ENCODE results near the gene ARV1.
A peak's percentile ranks its signal among the peaks of the same experiment; 100 is the strongest.

The ARV1 gene

GRCh38 chr1:230978491-230979388 is at the start of gene ARV1, which contains the start of gene TTC13:
Gene ARV1, plus strand, starts transcription at chr1:230979094. Its CDS starts 12 bp downstream, at chr1:230979106.
Gene TTC13, minus strand, starts transcription at chr1:230978861. Its CDS starts 31 bp downstream, at chr1:230978830.
- peak; percentile 96 for DNase-seq (ENCODE audit: low read depth in 2 of 2)

GRCh38 chr1:230930986-230931385 is 47.9 kb upstream of the ARV1 start:
- no peak for DNase-seq (ENCODE audit: low read depth in 2 of 2)

- DNase-seq (ENCODE audit: low read depth in 2 of 2): no peak
These were observed 43.0 kb upstream of the ARV1 start for GRCh38 chr1:230935852-230936251.

- no peak for DNase-seq (ENCODE audit: low read depth in 2 of 2)
These were observed 42.4 kb upstream of the ARV1 start for GRCh38 chr1:230936475-230936874.

- no peak for DNase-seq (ENCODE audit: low read depth in 2 of 2)
These were observed 41.5 kb upstream of the ARV1 start for GRCh38 chr1:230937371-230937770.

- no peak for DNase-seq (ENCODE audit: low read depth in 2 of 2)
These were observed 39.9 kb upstream of the ARV1 start for GRCh38 chr1:230938924-230939368.

GRCh38 chr1:230939806-230940489 is 38.9 kb upstream of the ARV1 start:
- DNase-seq (ENCODE audit: low read depth in 2 of 2): no peak

- DNase-seq (ENCODE audit: low read depth in 2 of 2): no peak
These were observed 38.0 kb upstream of the ARV1 start for GRCh38 chr1:230940848-230941247.

- DNase-seq (ENCODE audit: low read depth in 2 of 2): no peak
These were observed 35.8 kb upstream of the ARV1 start for GRCh38 chr1:230943048-230943593.

GRCh38 chr1:230948301-230948700 is 30.6 kb upstream of the ARV1 start:
- no peak for DNase-seq (ENCODE audit: low read depth in 2 of 2)

- no peak for DNase-seq (ENCODE audit: low read depth in 2 of 2)
These were observed 30.0 kb upstream of the ARV1 start for GRCh38 chr1:230948903-230949302.

- no peak for DNase-seq (ENCODE audit: low read depth in 2 of 2)
These were observed 28.5 kb upstream of the ARV1 start for GRCh38 chr1:230950404-230950803.

- no peak for DNase-seq (ENCODE audit: low read depth in 2 of 2)
These were observed 21.3 kb upstream of the ARV1 start for GRCh38 chr1:230957580-230957989.

- DNase-seq (ENCODE audit: low read depth in 2 of 2): no peak
These were observed 20.5 kb upstream of the ARV1 start for GRCh38 chr1:230958370-230958769.

GRCh38 chr1:230964896-230965295 is 14.0 kb upstream of the ARV1 start:
- no peak for DNase-seq (ENCODE audit: low read depth in 2 of 2)

- no peak for DNase-seq (ENCODE audit: low read depth in 2 of 2)
These were observed 13.4 kb upstream of the ARV1 start for GRCh38 chr1:230965535-230965934.

GRCh38 chr1:230966358-230966873 is 12.5 kb upstream of the ARV1 start:
- DNase-seq (ENCODE audit: low read depth in 2 of 2): no peak

GRCh38 chr1:230970432-230970831 is 8.5 kb upstream of the ARV1 start:
- no peak for DNase-seq (ENCODE audit: low read depth in 2 of 2)

- no peak for DNase-seq (ENCODE audit: low read depth in 2 of 2)
These were observed 7.1 kb upstream of the ARV1 start for GRCh38 chr1:230971771-230972170.

GRCh38 chr1:230972855-230973271 is 6.0 kb upstream of the ARV1 start:
- DNase-seq (ENCODE audit: low read depth in 2 of 2): peak in 1 of 2 donors; percentile 24

GRCh38 chr1:230975636-230976035 is 3.3 kb upstream of the ARV1 start:
- no peak for DNase-seq (ENCODE audit: low read depth in 2 of 2)

GRCh38 chr1:230976360-230976759 is 2.5 kb upstream of the ARV1 start:
- DNase-seq (ENCODE audit: low read depth in 2 of 2): no peak
